NCI-H1105 (cell line): ENCODE data around the gene SYCP2.

ENCODE experiments used
- DNase-seq: peaks from one replicate; lab custom pipeline; 2025; lab: John Stamatoyannopoulos, UW

Gene SYCP2

DNA sequence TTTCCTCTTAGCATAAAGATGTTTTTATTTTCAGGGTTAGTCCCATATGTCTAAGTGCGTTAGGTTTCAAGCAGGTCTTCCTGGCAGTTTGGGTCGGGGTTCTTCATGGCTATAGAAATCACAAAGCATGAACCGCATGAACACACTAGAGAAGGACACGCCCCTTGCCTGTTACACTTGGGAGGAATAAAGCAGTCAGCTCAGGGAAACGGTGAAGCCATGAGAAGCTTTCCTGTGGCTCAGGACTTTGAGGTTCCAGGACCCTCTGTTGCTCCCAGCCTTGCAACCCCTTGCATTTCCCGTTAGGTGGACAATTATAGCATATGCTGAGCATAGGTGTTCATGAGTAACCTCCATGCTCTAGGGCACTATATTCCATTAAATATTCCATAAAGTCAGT is 96.7 kb downstream of the SYCP2 start:
- peak; percentile 43 for DNase-seq

- DNase-seq: peak; percentile 81
These were observed 97.7 kb downstream of the SYCP2 start for GRCh38 chr20:59835448-59836395.

GRCh38 chr20:59835057-59835447 is 98.4 kb downstream of the SYCP2 start:
- no peak for DNase-seq

GRCh38 chr20:59832406-59833363 is 100.8 kb downstream of the SYCP2 start:
- no peak for DNase-seq

GRCh38 chr20:59831916-59832270 is 101.5 kb downstream of the SYCP2 start:
- DNase-seq: no peak

DNA sequence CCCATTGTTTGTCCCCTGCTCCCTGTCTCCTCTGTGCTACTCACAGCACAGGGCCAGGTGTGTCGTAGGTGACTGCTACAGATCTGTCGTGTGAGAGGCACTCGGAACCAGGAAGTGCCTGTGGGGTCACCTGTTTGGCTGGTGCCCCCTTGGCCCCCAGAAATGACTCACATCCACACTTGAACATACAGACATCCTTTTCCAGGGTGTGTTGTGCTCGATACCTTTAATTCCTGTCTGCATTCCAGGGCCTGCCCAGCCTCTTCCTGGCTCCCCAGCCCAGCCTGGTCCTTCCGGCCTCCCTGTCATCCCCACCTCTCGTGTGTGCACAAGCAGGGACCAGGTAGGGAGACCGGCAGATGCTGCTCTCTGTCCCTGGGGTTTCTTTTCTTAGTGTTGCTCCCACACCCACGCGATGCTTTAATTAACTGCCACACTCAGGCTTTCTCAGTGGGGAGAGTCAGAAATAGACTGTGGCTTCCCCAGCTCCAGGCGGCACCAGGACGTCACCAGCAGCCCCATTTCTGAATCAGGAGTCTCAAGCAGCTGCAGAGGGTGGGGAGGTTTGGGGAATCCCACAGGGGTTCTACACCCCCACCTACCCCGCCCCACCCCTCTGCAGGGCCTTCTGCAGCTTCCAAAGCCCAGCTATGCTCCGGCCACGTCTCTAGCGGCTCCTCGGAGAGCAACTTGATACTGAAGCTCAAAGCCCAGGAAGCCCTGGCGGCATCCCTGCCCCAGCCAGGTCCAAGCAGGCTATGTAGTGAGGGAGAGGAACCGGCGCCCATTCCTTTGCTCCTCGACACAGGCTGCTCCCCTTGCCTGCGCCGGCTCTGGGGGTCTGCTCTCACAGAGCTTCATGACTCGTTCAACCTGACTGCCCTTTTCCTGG is 102.2 kb downstream of the SYCP2 start:
- DNase-seq: no peak

GRCh38 chr20:59830665-59831023 is 102.8 kb downstream of the SYCP2 start:
- DNase-seq: peak; percentile 45

DNA sequence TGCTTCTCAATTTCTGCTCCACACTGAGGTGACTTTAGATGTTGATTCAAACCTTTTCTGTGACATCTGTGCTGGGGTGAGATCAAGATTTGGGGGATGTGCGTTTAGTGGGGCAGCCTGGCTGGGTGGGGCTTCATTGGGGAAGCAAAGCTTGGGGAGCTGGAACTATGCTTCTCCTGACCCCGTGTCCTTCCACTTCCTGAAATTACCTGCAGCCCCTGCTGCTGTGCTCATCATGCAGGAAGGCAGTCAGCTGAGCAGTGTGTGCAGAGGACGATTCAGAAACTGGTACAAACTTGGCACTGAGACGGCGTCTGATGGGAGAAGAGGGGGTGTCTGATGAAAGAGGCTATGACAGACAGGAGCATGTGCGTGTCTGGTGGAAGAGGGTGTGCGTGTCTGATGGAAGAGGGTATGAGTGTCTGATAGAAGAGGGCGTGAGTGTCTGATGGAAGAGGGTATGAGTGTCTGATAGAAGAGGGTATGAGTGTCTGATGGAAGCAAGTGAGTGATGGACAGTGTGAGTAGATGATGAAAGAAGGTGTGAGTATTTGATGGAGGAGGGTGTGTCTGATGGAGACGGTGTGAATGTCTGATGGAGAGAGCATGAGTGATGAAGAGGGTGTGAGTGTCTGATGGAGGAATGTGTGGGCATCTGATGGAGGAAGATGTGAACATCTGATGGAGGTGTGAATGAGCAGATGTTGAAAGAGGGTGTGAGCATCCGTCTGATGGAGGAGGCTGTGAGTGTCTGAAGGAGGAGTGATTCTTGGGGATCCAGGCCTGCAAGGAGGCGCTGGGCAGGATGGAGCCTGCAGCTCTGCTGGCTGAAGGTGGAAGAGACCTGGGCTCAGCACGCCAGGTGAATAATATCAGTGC is 103.4 kb downstream of the SYCP2 start:
- DNase-seq: no peak

- no peak for DNase-seq
These were observed 104.2 kb downstream of the SYCP2 start for GRCh38 chr20:59829054-59829785.

GRCh38 chr20:59828125-59829053 is 105.0 kb downstream of the SYCP2 start:
- no peak for DNase-seq

GRCh38 chr20:59827138-59828056 is 106.0 kb downstream of the SYCP2 start:
- no peak for DNase-seq

DNA sequence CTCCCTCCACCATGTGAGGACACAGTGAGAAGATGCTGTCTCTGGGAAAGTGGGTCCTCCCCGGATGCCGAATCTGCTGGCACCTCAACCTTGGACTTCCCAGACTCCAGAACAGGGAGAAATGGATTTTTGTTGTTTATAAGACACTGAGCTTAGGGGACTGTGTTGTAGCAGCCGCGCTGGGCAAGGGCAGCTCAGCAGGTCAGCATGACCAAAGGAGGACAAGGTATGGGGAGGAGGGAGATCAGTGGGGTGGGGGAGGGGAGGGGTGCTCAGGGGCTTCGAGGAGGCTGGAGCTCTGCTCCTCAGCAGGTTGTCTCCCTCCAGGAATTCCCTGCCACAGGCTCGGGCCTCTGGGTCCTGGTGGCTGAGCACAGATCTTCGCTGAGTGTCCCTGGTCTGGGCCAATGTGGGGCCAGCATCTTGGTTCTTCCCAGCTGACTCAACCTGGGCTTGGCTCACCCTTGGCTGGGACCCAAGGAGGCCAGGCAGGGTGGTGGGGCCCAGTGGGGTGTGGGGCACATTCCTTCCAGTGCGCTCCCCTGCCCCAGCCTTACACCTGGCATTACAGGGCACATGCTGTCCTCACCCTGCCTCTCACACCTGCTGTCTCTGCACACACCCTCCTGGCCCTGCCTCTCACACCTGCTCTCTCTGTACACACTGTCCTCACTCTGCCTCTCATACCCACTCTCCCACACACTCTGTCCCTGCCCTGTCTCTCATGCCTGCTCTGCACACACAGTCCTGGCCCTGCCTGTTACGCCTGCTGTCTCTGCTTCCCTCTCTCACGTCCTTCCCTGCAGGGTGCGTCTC is 107.3 kb downstream of the SYCP2 start:
- DNase-seq: peak; percentile 63

DNA sequence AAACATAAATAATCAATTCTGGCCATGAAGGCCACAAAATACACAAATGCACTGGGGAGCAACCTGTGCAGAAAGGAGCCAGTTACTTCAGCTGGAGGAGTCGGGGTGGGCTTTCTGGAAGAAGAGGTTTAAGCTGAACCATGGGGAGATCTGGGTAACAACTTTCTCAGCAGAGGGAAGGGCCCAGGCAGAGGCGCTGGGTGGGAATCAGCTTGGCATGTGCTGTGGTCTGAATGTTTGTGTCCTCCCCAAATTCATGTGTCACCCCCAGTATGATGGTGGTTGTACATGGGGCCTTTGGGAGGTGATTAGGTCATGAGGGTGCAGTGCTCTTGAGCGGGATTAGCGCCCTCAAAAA is 107.9 kb downstream of the SYCP2 start:
- DNase-seq: no peak

DNA sequence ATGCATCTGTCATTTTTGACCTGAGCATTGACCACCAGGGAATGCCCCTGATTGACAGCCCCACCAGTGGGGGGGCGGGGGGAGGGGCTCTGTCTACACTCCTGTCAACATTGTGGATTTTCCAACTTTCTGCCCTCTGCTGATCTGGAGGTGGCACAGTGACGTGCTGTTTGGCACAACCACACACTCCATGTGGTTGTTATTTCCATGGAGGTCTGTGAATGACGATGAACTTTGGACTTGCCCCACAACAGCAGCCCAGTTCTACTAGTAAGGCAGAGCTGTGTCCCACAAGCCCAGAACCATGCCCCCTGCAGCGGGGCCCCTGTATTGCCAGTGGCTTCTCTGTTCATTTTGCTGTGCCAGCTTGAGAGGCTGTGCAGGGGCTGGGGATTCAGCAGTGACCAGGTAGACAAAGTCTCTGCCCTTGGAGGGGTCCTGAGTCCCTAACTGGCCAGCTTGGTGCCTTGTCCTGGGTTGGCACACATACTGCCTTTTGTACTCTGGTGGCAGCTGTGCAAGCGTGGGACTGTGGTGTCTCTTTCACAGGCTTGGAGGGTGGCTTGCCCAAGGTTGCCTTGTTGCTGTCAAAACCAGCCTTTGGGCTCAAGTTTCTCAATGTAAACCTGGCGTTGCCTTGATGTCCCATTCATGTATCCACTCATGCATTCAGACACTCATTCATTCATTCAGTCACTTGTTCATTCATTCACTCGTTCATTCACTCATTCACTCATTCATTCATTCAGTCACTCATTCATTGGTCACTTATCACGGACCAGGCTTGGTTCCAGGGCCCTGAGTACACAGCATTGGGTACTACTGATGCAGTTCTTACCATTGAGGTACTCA is 108.5 kb downstream of the SYCP2 start:
- DNase-seq: no peak

DNA sequence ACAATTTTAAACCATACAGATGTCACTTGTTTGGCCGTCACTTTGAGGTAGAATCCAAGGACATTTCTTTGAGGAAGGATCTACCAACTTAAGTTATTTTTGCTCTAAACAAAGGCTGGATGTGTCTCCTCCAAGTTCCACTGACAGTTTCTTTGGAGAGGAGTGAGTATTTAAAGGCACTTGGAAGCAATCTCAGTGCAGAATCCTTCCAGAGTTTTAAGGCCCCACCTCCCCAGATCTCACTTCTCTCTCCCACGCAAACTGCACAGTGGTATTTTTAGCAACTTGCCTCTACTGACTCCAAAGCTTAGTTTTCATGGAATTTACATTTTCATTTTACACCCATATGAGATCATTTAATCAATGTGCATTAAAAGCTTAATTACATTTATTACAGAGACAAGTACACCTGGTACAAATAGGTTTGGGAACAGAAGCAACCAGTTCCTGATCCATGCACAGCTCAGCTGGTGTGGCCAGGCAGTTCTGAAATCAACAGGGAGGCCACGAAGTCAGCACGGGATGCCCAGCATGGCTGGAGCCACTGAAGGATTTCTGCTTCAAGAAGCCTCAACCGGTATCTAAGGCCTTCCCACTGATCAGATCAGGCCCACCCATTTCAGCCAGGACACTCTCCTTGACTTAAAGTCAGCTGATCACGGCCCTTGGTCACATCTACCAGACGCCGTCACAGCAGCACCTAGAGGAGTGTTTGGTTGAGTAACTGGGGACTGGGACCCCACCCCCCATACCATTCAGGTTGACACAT is 109.8 kb downstream of the SYCP2 start:
- DNase-seq: no peak
